Measurements from ENCODE around the gene EFCAB6. TPM values are rescaled to one million over a fixed set of nuclear protein-coding genes. Genes with fewer than 3 reads are reported as not detected.

The EFCAB6 gene
- total RNA-seq, 1 experiment from 2014 or later: 0.94 TPM

GRCh38 chr22:43631846-43632245 is 180.3 kb downstream of the EFCAB6 start:
- peaks cover 17% of the 10 kb centered on the region for H3K4me1 Mint-ChIP-seq
- CTCF ChIA-PET: no interaction called here
- H3K9me3 Mint-ChIP-seq: no peaks in the 10 kb centered on the region
- no peak overlapping the region for H3K4me3 Mint-ChIP-seq
- POLR2A ChIA-PET: no interaction called here
- H3K27ac Mint-ChIP-seq: no peak overlapping the region
- TF ChIP-seq ZNF423 (CRISPR knock-in tag; IDR thresholded peaks at IDR 0.05) (no peak), SMAD3 (CRISPR knock-in tag; IDR thresholded peaks at IDR 0.05; ENCODE audit: borderline replicate concordance) (no peak), ZNF396 (CRISPR knock-in tag; IDR thresholded peaks at IDR 0.05; ENCODE audit: borderline replicate concordance) (no peak), TEAD4 (CRISPR knock-in tag; IDR thresholded peaks at IDR 0.05) (no peak), NFE2L1 (CRISPR knock-in tag; IDR thresholded peaks at IDR 0.05) (no peak), ZNF232 (CRISPR knock-in tag; IDR thresholded peaks at IDR 0.05) (no peak), PRRX2 (CRISPR knock-in tag; IDR thresholded peaks at IDR 0.05) (no peak)
- H3K36me3 Mint-ChIP-seq: no peaks in the 10 kb centered on the region
- DNase-seq (ENCODE audit: low spot score) (no peak), ATAC-seq (no peak)
- no peaks in the 10 kb centered on the region; the same call in 1 of the 2 replicates for H3K27me3 Mint-ChIP-seq (ENCODE audit: low read depth)

- Mint-ChIP-seq H3K27ac (no peak overlapping the region), H3K4me3 (no peak overlapping the region), H3K36me3 (no peaks in the 10 kb centered on the region), H3K9me3 (no peaks in the 10 kb centered on the region), H3K4me1 (peaks cover 18% of the 10 kb centered on the region), H3K27me3 (ENCODE audit: low read depth) (no peaks in the 10 kb centered on the region; the same call in 1 of the 2 replicates)
- no peak for TF ChIP-seq ZNF263 (CRISPR knock-in tag; IDR thresholded peaks at IDR 0.05; ENCODE audit: low read depth)
- no peak for TF ChIP-seq SP1 (CRISPR knock-in tag; conservative IDR thresholded peaks at IDR 0.05)
- CTCF ChIA-PET: no interaction called here
- DNase-seq (ENCODE audit: low spot score) (no peak), ATAC-seq (no peak)
- POLR2A ChIA-PET: no interaction called here
These were observed 180.9 kb downstream of the EFCAB6 start for GRCh38 chr22:43631201-43631600.

- ATAC-seq: no peak
- Mint-ChIP-seq H3K36me3 (no peaks in the 10 kb centered on the region), H3K27me3 (ENCODE audit: low read depth) (no peaks in the 10 kb centered on the region; the same call in 1 of the 2 replicates), H3K9me3 (no peaks in the 10 kb centered on the region), H3K4me1 (peaks cover 18% of the 10 kb centered on the region), H3K4me3 (no peak overlapping the region), H3K27ac (no peak overlapping the region)
- TF ChIP-seq RELA (CRISPR knock-in tag; IDR thresholded peaks at IDR 0.05; ENCODE audit: borderline replicate concordance): no peak
- ChIA-PET CTCF (no interaction called here), POLR2A (no interaction called here)
- DNase-seq (ENCODE audit: low spot score): no peak
These were observed 181.7 kb downstream of the EFCAB6 start for GRCh38 chr22:43630451-43630850.

- POLR2A ChIA-PET: no interaction called here
- no peak for ATAC-seq
- CTCF ChIA-PET: interaction anchor here (1.0 kb wide), 1 partner anchor 115 kb away, joined by 3 read pairs; no protein-coding TSS in a partner anchor
These were observed 183.9 kb downstream of the EFCAB6 start for GRCh38 chr22:43628250-43628649.

More at GRCh38 chr22:43628250-43628649, 183.9 kb downstream of the EFCAB6 start:
- Mint-ChIP-seq H3K9me3 (no peaks in the 10 kb centered on the region), H3K4me1 (peaks cover 18% of the 10 kb centered on the region), H3K36me3 (no peaks in the 10 kb centered on the region), H3K27ac (peak overlapping the region; percentile 58; the same call in 1 of the 2 replicates), H3K27me3 (ENCODE audit: low read depth) (no peaks in the 10 kb centered on the region; the same call in 1 of the 2 replicates), H3K4me3 (no peak overlapping the region)
- no peak for DNase-seq (ENCODE audit: low spot score)
- TF ChIP-seq USF2 (CRISPR knock-in tag; IDR thresholded peaks at IDR 0.05): no peak
- no peak for TF ChIP-seq PREB (CRISPR knock-in tag; IDR thresholded peaks at IDR 0.05; ENCODE audit: borderline replicate concordance)
- no peak for TF ChIP-seq AFF4 (CRISPR knock-in tag; IDR thresholded peaks at IDR 0.05; ENCODE audit: borderline replicate concordance)
- no peak for TF ChIP-seq ZNF425 (CRISPR knock-in tag; conservative IDR thresholded peaks at IDR 0.05)
